Activated CD8-positive, alpha-beta T cell treated with anti-CD3 and anti-CD28 coated beads for 36 hours (primary cell): ENCODE results near the gene APBB1. TPM values are rescaled to one million over a fixed set of nuclear protein-coding genes. Genes with fewer than 3 reads are reported as not detected.

ENCODE experiments used
- ATAC-seq: fragments of 200-7000 bp; cut with Tn5 transposase; one replicate; pipeline ENCODE4 v1.10.0; 2021; ENCODE audit warnings: mild to moderate bottlenecking, moderate library complexity
- CTCF ChIA-PET: fragments of 350-600 bp; sonication (Branson Sonifier 250); formaldehyde crosslinking; loops from one replicate; lab custom pipeline; 2021; ENCODE audit warnings: antibody characterized with exemption; lab: Charles Lee
- POLR2A ChIA-PET: fragments of 350-600 bp; sonication (Branson Sonifier 250); formaldehyde crosslinking; loops from one replicate; lab custom pipeline; 2021; ENCODE audit warnings: antibody characterized with exemption; lab: Charles Lee
- DNase-seq: peaks from one replicate; pipeline ENCODE4 v3.0.0-alpha.2; 2020
- H3K27ac Mint-ChIP-seq: one replicate; pipeline ENCODE4 v1.8.0; 2021; ENCODE audit warnings: mild to moderate bottlenecking, mixed read lengths
- H3K27me3 Mint-ChIP-seq: one replicate; pipeline ENCODE4 v1.8.0; 2021; ENCODE audit warnings: mixed read lengths
- H3K36me3 Mint-ChIP-seq: one replicate; pipeline ENCODE4 v1.8.0; 2021; ENCODE audit warnings: low read depth, mixed read lengths
- H3K4me1 Mint-ChIP-seq: one replicate; pipeline ENCODE4 v1.8.0; 2021; ENCODE audit warnings: low read depth, mixed read lengths
- H3K4me3 Mint-ChIP-seq: one replicate; pipeline ENCODE4 v1.8.0; 2021; ENCODE audit warnings: mild to moderate bottlenecking, moderate library complexity, mixed read lengths
- H3K9me3 Mint-ChIP-seq: one replicate; pipeline ENCODE4 v1.8.0; 2021; ENCODE audit warnings: mixed read lengths
- intact Hi-C: fragments of 100-400 bp; cut with micrococcal nuclease; formaldehyde crosslinking; loops from one replicate; pipeline ENCODE4 v1.10.0; 2022
- total RNA-seq, 2 experiments: library from RNA; stranded (reverse); gene quantifications; one replicate each; pipeline ENCODE4 v1.2.3, GENCODE V29; 2021
- TF ChIP-seq, protein P1 (sequence below): fragments of 200-600 bp; IDR thresholded peaks from one replicate; pipeline ENCODE4 v1.8.0; 2022; ENCODE audit warnings: antibody characterized with exemption, mild to moderate bottlenecking

Gene APBB1
- total RNA-seq, 2 experiments from 2014 or later = 28.1 to 31.1 TPM

DNA sequence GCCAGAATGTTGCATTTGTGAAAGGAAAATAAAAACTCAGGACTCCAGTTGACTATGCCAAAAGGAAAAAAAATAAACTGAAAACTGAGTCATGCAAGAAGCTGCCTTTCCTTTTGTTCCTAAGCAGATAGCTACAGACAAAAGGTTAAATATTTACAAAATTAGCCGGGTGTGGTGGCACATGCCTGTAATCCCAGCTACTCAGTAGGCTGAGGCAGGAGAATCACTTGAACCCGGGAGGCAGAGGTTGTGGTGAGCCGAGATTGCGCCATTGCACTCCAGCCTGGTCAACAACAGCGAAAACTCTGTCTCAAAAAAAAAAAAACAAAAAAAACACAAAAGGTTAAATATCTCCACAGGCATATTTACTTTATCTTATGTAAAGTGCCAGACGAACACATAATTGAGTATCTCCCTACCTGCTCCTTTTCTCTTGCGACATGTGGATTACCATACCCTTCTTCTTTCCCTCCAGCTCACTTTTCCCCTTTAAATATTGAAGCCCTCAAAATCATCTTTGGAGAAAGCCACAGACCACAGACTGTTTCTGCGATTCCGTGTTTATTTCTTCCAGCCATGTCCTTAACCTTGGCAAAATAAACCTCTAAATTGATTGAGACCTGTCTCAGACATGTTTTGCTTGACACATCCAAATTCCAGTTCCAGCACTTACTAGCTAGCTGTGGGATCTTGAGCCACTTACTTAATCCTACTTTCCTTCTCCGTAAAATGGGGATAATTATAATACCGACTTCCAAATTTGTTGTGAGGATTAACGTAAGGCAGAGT is 30.9 kb downstream of the APBB1 start:
- intact Hi-C loops = no loop called here
- H3K9me3 Mint-ChIP-seq = no peaks in the 10 kb centered on the region
- no peaks in the 10 kb centered on the region for H3K27me3 Mint-ChIP-seq
- CTCF ChIA-PET = interaction anchor here (1.2 to 5.2 kb wide), 7 partner anchors 10 to 118 kb away, joined by 3 to 65 read pairs (median 8); no protein-coding TSS in a partner anchor
- H3K27ac Mint-ChIP-seq = no peak overlapping the region
- no peak for DNase-seq
- H3K4me3 Mint-ChIP-seq = no peak overlapping the region
- H3K4me1 Mint-ChIP-seq = peaks cover 39% of the 10 kb centered on the region
- TF ChIP-seq, protein P1, sequence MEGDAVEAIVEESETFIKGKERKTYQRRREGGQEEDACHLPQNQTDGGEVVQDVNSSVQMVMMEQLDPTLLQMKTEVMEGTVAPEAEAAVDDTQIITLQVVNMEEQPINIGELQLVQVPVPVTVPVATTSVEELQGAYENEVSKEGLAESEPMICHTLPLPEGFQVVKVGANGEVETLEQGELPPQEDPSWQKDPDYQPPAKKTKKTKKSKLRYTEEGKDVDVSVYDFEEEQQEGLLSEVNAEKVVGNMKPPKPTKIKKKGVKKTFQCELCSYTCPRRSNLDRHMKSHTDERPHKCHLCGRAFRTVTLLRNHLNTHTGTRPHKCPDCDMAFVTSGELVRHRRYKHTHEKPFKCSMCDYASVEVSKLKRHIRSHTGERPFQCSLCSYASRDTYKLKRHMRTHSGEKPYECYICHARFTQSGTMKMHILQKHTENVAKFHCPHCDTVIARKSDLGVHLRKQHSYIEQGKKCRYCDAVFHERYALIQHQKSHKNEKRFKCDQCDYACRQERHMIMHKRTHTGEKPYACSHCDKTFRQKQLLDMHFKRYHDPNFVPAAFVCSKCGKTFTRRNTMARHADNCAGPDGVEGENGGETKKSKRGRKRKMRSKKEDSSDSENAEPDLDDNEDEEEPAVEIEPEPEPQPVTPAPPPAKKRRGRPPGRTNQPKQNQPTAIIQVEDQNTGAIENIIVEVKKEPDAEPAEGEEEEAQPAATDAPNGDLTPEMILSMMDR = no peak
- no peak for ATAC-seq
- POLR2A ChIA-PET = interaction anchor here (0.7 to 3.5 kb wide), 2 partner anchors 13 to 25 kb away, joined by 3 to 42 read pairs; no protein-coding TSS in a partner anchor
- H3K36me3 Mint-ChIP-seq = peaks cover 5% of the 10 kb centered on the region

DNA sequence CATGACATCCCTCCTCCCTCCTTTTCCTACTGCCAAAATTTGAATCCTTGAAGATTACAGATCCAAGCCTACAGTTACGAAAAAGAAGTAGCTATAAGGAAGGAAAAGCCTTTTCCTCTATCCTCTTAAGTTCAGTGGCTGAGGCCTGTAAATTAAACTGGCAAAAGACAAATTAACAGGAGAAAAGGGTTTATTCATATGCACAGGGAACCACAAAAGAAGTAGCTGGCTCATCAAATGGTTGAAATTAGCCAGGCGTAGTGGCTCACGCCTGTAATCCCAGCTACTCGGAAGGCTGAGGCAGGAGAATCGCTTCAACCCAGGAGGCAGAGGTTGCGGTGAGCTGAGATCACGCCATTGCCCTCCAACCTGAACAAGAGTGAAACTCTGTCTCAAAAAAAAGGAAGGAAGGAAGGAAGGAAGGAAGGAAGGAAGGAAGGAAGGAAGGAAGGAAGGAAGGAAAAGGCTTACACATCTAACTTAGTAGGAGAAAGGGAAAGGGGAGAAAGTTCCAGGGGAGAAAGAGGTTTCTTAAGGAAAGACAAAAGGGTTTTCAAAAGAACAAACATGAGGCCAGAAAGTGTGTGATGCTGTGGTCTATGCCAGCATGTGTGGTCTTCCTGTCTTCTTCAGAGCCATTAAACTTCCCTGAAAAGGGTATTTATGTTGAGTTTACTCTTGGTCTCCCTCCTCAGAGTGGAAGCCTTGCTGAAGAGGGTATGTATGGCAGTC is 33.7 kb downstream of the APBB1 start:
- no peaks in the 10 kb centered on the region for H3K36me3 Mint-ChIP-seq
- no peaks in the 10 kb centered on the region for H3K9me3 Mint-ChIP-seq
- ChIA-PET POLR2A (interaction anchor here (0.7 kb wide), 1 partner anchor 98 kb away, joined by 3 read pairs; no protein-coding TSS in a partner anchor), CTCF (interaction anchor here (0.8 to 2.0 kb wide), 7 partner anchors 22 to 60 kb away, joined by 3 to 11 read pairs (median 4); partner anchors contain the start of gene HPX)
- H3K27me3 Mint-ChIP-seq = no peaks in the 10 kb centered on the region
- H3K4me1 Mint-ChIP-seq = peaks cover 20% of the 10 kb centered on the region
- no peak overlapping the region for H3K4me3 Mint-ChIP-seq
- TF ChIP-seq, protein P1 = no peak
- no peak for ATAC-seq
- intact Hi-C loops = no loop called here
- H3K27ac Mint-ChIP-seq = no peak overlapping the region
- no peak for DNase-seq

DNA sequence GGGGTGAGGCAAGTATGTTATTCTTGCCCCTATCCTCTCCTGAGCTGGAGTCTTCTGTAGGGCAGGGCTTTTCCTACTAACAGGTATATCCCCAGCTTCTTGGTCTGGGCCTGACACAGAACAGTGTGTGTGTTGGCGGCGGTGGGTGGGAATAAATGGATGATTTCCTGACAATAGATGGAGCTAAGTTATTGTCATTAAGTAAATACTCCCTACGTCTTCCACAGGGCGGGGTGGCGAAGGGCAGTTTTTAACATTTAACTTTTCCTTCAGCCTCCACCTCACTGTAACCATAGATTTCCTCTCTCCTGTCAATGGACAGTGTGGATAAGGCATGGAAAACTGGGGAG is 40.3 kb downstream of the APBB1 start:
- Mint-ChIP-seq H3K4me1 (peaks cover 24% of the 10 kb centered on the region), H3K27ac (peak overlapping the region; percentile 69), H3K9me3 (no peaks in the 10 kb centered on the region), H3K4me3 (no peak overlapping the region), H3K36me3 (no peaks in the 10 kb centered on the region), H3K27me3 (no peaks in the 10 kb centered on the region)
- intact Hi-C loops = loop anchor here (5.0 kb wide), 1 partner anchor 129 kb away; no protein-coding TSS in a partner anchor
- DNase-seq = no peak
- no peak for ATAC-seq
- POLR2A ChIA-PET = interaction anchor here (0.6 to 1.7 kb wide), 9 partner anchors 24 to 264 kb away, joined by 3 to 9 read pairs (median 3); partner anchors contain the start of genes HPX and TIMM10B
- CTCF ChIA-PET = interaction anchor here (0.6 to 13.5 kb wide), 76 partner anchors 11 to 379 kb away, joined by 3 to 652 read pairs (median 6); partner anchors contain the start of genes APBB1, ARFIP2, CAVIN3 and DNHD1
- TF ChIP-seq, protein P1 = no peak

DNA sequence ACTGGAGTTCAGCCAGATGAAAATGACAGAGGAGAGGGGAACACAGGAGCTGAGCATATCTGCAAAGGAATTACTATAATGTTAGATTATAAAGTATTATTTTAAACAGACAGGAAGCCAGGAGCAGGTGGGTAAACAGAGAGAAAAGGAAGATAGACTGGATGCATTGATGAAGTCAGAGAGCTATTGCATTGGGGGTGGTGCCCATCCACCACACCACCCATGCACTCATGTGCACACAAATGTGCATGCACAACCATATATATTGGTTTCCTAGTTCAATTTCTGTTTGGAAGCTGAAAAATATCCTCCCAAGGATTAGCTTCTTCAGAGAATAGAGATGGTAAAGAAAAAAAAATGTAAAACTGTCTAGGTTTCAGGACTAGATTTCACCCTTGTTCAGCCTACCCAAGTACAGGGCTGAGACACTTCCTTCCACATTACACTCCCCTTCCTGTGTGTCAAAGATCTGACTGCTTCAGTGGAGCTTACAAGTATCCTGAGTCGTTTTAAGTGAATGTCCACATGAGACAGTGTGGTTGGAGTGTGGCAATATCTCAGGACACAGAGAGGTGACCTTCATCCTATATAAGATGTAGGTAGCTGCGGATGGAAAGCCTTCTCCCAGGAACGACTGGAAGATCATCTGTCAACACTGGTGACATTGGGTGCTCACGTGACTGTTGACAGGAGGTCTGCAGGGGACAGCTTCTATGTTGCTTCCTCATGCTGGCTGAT is 40.8 kb downstream of the APBB1 start:
- intact Hi-C loops = loop anchor here (5.0 kb wide), 1 partner anchor 129 kb away; no protein-coding TSS in a partner anchor
- peaks cover 24% of the 10 kb centered on the region for H3K4me1 Mint-ChIP-seq
- DNase-seq (no peak), ATAC-seq (peak; percentile 70)
- no peaks in the 10 kb centered on the region for H3K9me3 Mint-ChIP-seq
- TF ChIP-seq, protein P1 = no peak
- CTCF ChIA-PET = interaction anchor here (0.7 to 13.5 kb wide), 38 partner anchors 11 to 379 kb away, joined by 3 to 652 read pairs (median 10); partner anchors contain the start of genes APBB1, ARFIP2, HPX and SMPD1
- no peaks in the 10 kb centered on the region for H3K27me3 Mint-ChIP-seq
- no peaks in the 10 kb centered on the region for H3K36me3 Mint-ChIP-seq
- H3K27ac Mint-ChIP-seq = peak overlapping the region; percentile 69
- POLR2A ChIA-PET = interaction anchor here (0.6 to 1.7 kb wide), 8 partner anchors 24 to 265 kb away, joined by 3 to 9 read pairs (median 4); partner anchors contain the start of genes ARFIP2, HPX and TIMM10B
- no peak overlapping the region for H3K4me3 Mint-ChIP-seq
